ENCODE data around the gene PPP1R14B. TPM values are rescaled to one million over a fixed set of nuclear protein-coding genes. Genes with fewer than 3 reads are reported as not detected.

PPP1R14B gene
- total and polyA plus RNA-seq, 2 of the 13 experiments (the other 11 are each of a cell fraction or from before 2014, with no cell fraction given), result 110 to 148 TPM

- TF ChIP-seq ELF4 (CRISPR knock-in tag; IDR thresholded peaks at IDR 0.05; ENCODE audit: borderline replicate concordance), result peak; percentile 64
- TF ChIP-seq MTERF4 (CRISPR knock-in tag; IDR thresholded peaks at IDR 0.05), result no peak
- TF ChIP-seq NCOA2 (CRISPR knock-in tag; IDR thresholded peaks at IDR 0.05), result 0 out of 2 replicates have a peak, but pooled peaks have one; percentile 23
- peak; percentile 76 for TF ChIP-seq ELF3 (CRISPR knock-in tag; IDR thresholded peaks at IDR 0.05)
- TF ChIP-seq ZNF878 (CRISPR knock-in tag; IDR thresholded peaks at IDR 0.05), result no peak
- no peak; the same call in 1 of the 2 replicates for TF ChIP-seq FOXA3 (CRISPR knock-in tag; IDR thresholded peaks at IDR 0.05)
- peak; percentile 67; the same call in 1 of the 2 replicates for TF ChIP-seq DRAP1 (CRISPR knock-in tag; IDR thresholded peaks at IDR 0.05)
- TF ChIP-seq SNRNP70 (IDR thresholded peaks at IDR 0.05; ENCODE audit: low read depth, low read length), result no peak
- TF ChIP-seq ZNF121 (CRISPR knock-in tag; IDR thresholded peaks at IDR 0.05), result peak; percentile 35; the same call in 1 of the 2 replicates
- TF ChIP-seq KDM3A (CRISPR knock-in tag; IDR thresholded peaks at IDR 0.05; ENCODE audit: low read depth), result peak; percentile 30; the same call in 1 of the 2 replicates
- peak; percentile 47; the same call in 1 of the 2 replicates for TF ChIP-seq FOXK1 (CRISPR knock-in tag; IDR thresholded peaks at IDR 0.05; ENCODE audit: borderline replicate concordance, low read depth)
- TF ChIP-seq, protein P1, sequence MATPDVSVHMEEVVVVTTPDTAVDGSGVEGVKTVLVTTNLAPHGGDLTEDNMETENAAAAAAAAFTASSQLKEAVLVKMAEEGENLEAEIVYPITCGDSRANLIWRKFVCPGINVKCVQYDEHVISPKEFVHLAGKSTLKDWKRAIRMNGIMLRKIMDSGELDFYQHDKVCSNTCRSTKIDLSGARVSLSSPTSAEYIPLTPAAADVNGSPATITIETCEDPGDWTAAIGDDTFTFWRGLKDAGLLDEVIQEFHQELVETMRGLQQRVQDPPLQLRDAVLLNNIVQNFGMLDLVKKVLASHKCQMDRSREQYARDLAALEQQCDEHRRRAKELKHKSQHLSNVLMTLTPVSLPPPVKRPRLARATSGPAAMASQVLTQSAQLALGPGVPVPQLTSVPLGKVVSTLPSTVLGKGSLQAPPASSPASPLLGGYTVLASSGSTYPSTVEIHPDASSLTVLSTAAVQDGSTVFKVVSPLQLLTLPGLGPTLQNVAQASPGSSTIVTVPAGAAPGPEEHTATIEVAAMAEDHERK (CRISPR knock-in tag; IDR thresholded peaks at IDR 0.05; ENCODE audit: low read depth), result peak; percentile 54; the same call in 1 of the 2 replicates
- TF ChIP-seq, protein P2, sequence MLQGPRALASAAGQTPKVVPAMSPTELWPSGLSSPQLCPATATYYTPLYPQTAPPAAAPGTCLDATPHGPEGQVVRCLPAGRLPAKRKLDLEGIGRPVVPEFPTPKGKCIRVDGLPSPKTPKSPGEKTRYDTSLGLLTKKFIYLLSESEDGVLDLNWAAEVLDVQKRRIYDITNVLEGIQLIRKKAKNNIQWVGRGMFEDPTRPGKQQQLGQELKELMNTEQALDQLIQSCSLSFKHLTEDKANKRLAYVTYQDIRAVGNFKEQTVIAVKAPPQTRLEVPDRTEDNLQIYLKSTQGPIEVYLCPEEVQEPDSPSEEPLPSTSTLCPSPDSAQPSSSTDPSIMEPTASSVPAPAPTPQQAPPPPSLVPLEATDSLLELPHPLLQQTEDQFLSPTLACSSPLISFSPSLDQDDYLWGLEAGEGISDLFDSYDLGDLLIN (CRISPR knock-in tag; IDR thresholded peaks at IDR 0.05; ENCODE audit: borderline replicate concordance), result no peak
- TF ChIP-seq, protein P3, sequence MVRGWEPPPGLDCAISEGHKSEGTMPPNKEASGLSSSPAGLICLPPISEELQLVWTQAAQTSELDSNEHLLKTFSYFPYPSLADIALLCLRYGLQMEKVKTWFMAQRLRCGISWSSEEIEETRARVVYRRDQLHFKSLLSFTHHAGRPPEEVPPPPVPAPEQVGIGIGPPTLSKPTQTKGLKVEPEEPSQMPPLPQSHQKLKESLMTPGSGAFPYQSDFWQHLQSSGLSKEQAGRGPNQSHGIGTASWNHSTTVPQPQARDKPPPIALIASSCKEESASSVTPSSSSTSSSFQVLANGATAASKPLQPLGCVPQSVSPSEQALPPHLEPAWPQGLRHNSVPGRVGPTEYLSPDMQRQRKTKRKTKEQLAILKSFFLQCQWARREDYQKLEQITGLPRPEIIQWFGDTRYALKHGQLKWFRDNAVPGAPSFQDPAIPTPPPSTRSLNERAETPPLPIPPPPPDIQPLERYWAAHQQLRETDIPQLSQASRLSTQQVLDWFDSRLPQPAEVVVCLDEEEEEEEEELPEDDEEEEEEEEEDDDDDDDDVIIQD (CRISPR knock-in tag; IDR thresholded peaks at IDR 0.05; ENCODE audit: low read depth), result no peak
- no peak for TF ChIP-seq NR1H2 (CRISPR knock-in tag; IDR thresholded peaks at IDR 0.05; ENCODE audit: borderline replicate concordance, low read depth)
- no peak for TF ChIP-seq RBM39 (IDR thresholded peaks at IDR 0.05; ENCODE audit: low read depth, low read length, poor library complexity, severe bottlenecking)
- TF ChIP-seq ZIK1 (CRISPR knock-in tag; IDR thresholded peaks at IDR 0.05; ENCODE audit: borderline replicate concordance, low read depth), result peak; percentile 27; the same call in 1 of the 2 replicates
- no peak for TF ChIP-seq BRD4 (CRISPR knock-in tag; IDR thresholded peaks at IDR 0.05)
- no peak for TF ChIP-seq ARID2 (CRISPR knock-in tag; IDR thresholded peaks at IDR 0.05; ENCODE audit: borderline replicate concordance)
- TF ChIP-seq, protein P4, sequence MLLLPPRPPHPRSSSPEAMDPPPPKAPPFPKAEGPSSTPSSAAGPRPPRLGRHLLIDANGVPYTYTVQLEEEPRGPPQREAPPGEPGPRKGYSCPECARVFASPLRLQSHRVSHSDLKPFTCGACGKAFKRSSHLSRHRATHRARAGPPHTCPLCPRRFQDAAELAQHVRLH (CRISPR knock-in tag; IDR thresholded peaks at IDR 0.05; ENCODE audit: borderline replicate concordance, low read depth), result peak; percentile 56; the same call in 1 of the 2 replicates
- no peak for TF ChIP-seq CEBPG (CRISPR knock-in tag; IDR thresholded peaks at IDR 0.05)
- peak; percentile 79 for TF ChIP-seq ZNF709 (CRISPR knock-in tag; IDR thresholded peaks at IDR 0.05)
- peak; percentile 32; the same call in 1 of the 2 replicates for TF ChIP-seq DMAP1 (CRISPR knock-in tag; IDR thresholded peaks at IDR 0.05)
- peak; percentile 38; the same call in 1 of the 2 replicates for TF ChIP-seq POGZ (CRISPR knock-in tag; IDR thresholded peaks at IDR 0.05)
These were observed 20.9 kb downstream of the PPP1R14B start, which contains the start of the genes NUDT22 and TRPT1 (continued) for GRCh38 chr11:64225608-64226506.

Measured in HepG2 (cell line).